Stomach (tissue), 9 donors: Measurements from ENCODE around the gene NSMCE1. TPM values are rescaled to one million over a fixed set of nuclear protein-coding genes. Genes with fewer than 3 reads are reported as not detected.

Experiments
- DNase-seq, 2 donors: peaks; one replicate each; pipeline versions ENCODE4 v3.0.0 to v3.0.0-alpha.2; 2013 to 2019
- H3K27ac ChIP-seq, 5 donors: fragments of 200-600 bp in 4 of 5; sonication (generic) in 4 of 5; one replicate each; pipeline ENCODE4 v1.5.1; 2013 to 2019; ENCODE audit warnings: mild to moderate bottlenecking in 1 of 5, moderate library complexity in 1 of 5
- H3K27me3 ChIP-seq, 3 donors: fragments of 200-600 bp; sonication (generic); one replicate each; pipeline ENCODE4 v1.5.1; 2017 to 2019; ENCODE audit warnings: mixed run types in 1 of 3
- H3K36me3 ChIP-seq, 4 donors: fragments of 200-600 bp; sonication (generic); 1 replicate in 3 of 4; 2 replicates in 1 of 4; pipeline ENCODE4 v1.5.1; 2016 to 2019
- H3K4me1 ChIP-seq, 4 donors: fragments of 200-600 bp; sonication (generic); one replicate each; pipeline ENCODE4 v1.5.1; 2016 to 2019
- H3K4me3 ChIP-seq, 4 donors: fragments of 200-600 bp; sonication (generic) in 3 of 4; one replicate each; pipeline ENCODE4 v1.5.1; 2016 to 2019; ENCODE audit warnings: mild to moderate bottlenecking in 1 of 4
- H3K9me3 ChIP-seq, 4 donors: fragments of 200-600 bp; sonication (generic); one replicate each; pipeline ENCODE4 v1.5.1; 2016 to 2019
- CTCF ChIP-seq, 7 experiments: fragments of 450-650 bp in 4 of 7; fragments of 200-600 bp in 3 of 7; sonication (generic) in 3 of 7; IDR thresholded peaks; one replicate each; pipeline ENCODE4 v1.5.1; 2016 to 2019; ENCODE audit warnings: antibody characterized with exemption in 7 of 7, control low read depth in 2 of 7, mild to moderate bottlenecking in 1 of 7
- EP300 ChIP-seq: sonication (generic); formaldehyde crosslinking; IDR thresholded peaks from one replicate; pipeline ENCODE4 v1.6.1; 2017; ENCODE audit warnings: antibody characterized with exemption
- POLR2A ChIP-seq, 4 donors: fragments of 450-650 bp; IDR thresholded peaks; one replicate each; pipeline ENCODE4 v1.6.1; 2016; ENCODE audit warnings: antibody characterized with exemption in 4 of 4, control low read depth in 2 of 4, mild to moderate bottlenecking in 1 of 4, moderate library complexity in 1 of 4
- POLR2AphosphoS5 ChIP-seq, 3 donors: sonication (generic); formaldehyde crosslinking; IDR thresholded peaks; one replicate each; pipeline ENCODE4 v1.6.1; 2016; ENCODE audit warnings: antibody characterized with exemption in 3 of 3
- whole genome bisulfite sequencing, 5 donors: extraction: QIAGEN DNeasy Blood & Tissue Kit in 3 of 5; methylation state at CpG; one replicate each; pipeline versions ENCODE4 v1.1.5 to v1.1.7; 2013 to 2018; 5-methylcytosine and 5-hydroxymethylcytosine counted together
- intact Hi-C: fragments of 100-400 bp; cut with DNase I; formaldehyde crosslinking; loops from one replicate; pipeline ENCODE4 v1.15.1; 2023; ENCODE audit warnings: low total_unique reads
- polyA plus RNA-seq, 3 donors: library from polyadenylated mRNA; stranded (reverse); fragments of 200-250 nt; gene quantifications; one replicate each; pipeline ENCODE4 v1.2.3, GENCODE V29; 2013
- total RNA-seq, 5 donors: library from RNA; depleted of rRNA; stranded (reverse); fragments of >200 nt; gene quantifications; one replicate each; pipeline versions ENCODE4 v1.1.0 to v1.2.3, GENCODE V29; 2014 to 2016
- donor health status: healthy with polysubstance abuse.
- donor health status: Bipolar disorder and iron deficiency.
- donor health status: healthy.

The NSMCE1 gene
- total and polyA plus RNA-seq, 8 donors, result 9.3 to 120 (median 46.2) TPM

GRCh38 chr16:27199235-27199586 is 69.4 kb downstream of the NSMCE1 start:
- H3K4me3 ChIP-seq, result no peak overlapping the region
- 71 to 90% (median 78%) methylated on average over 3 of the region's 3 CpGs for WGBS, 5 donors
- intact Hi-C loops, result no loop called here
- H3K4me1 ChIP-seq, result peaks cover 5 to 17% (median 10%) of the 10 kb centered on the region in 4 donors
- H3K36me3 ChIP-seq, result no peaks in the 10 kb centered on the region
- no peak overlapping the region for H3K27ac ChIP-seq
- DNase-seq, result no peak
- peaks cover 0 to 21% (median 0%) of the 10 kb centered on the region in 3 donors for H3K27me3 ChIP-seq
- TF ChIP-seq POLR2AphosphoS5 (IDR thresholded peaks at IDR 0.05), result no peak
- TF ChIP-seq CTCF (IDR thresholded peaks at IDR 0.05), result no peak
- no peak for TF ChIP-seq EP300
- H3K9me3 ChIP-seq, result no peaks in the 10 kb centered on the region

- WGBS, 5 donors, result 80 to 86% (median 84%) methylated on average over 12 of the region's 12 CpGs
- no peak for TF ChIP-seq POLR2AphosphoS5 (IDR thresholded peaks at IDR 0.05)
- no peak for TF ChIP-seq CTCF (IDR thresholded peaks at IDR 0.05)
- TF ChIP-seq EP300, result no peak
- TF ChIP-seq POLR2A (IDR thresholded peaks at IDR 0.05), result no peak
- no peak overlapping the region for H3K4me3 ChIP-seq
- no peaks in the 10 kb centered on the region for H3K36me3 ChIP-seq
- peaks cover 3 to 14% (median 7%) of the 10 kb centered on the region in 4 donors for H3K4me1 ChIP-seq
- H3K27ac ChIP-seq, result no peak overlapping the region
- H3K9me3 ChIP-seq, result no peaks in the 10 kb centered on the region
- intact Hi-C loops, result no loop called here
- no peak for DNase-seq
- peaks cover 0 to 21% (median 0%) of the 10 kb centered on the region in 3 donors for H3K27me3 ChIP-seq
Observed at GRCh38 chr16:27198451-27199234, 69.9 kb downstream of the NSMCE1 start.

GRCh38 chr16:27197004-27197403 is 71.6 kb downstream of the NSMCE1 start:
- Histone ChIP-seq H3K36me3 (no peaks in the 10 kb centered on the region), H3K27me3 (peaks cover 0 to 21% (median 0%) of the 10 kb centered on the region in 3 donors), H3K4me3 (no peak overlapping the region), H3K4me1 (peaks cover 0 to 7% (median 0%) of the 10 kb centered on the region in 4 donors), H3K27ac (no peak overlapping the region), H3K9me3 (no peaks in the 10 kb centered on the region)
- intact Hi-C loops, result no loop called here
- TF ChIP-seq POLR2A (IDR thresholded peaks at IDR 0.05) (no peak), EP300 (no peak), CTCF (IDR thresholded peaks at IDR 0.05) (no peak), POLR2AphosphoS5 (IDR thresholded peaks at IDR 0.05) (no peak)
- WGBS, 5 donors, result 68 to 79% (median 76%) methylated on average over 4 of the region's 4 CpGs
- DNase-seq, result no peak

- Histone ChIP-seq H3K27me3 (peaks cover 0 to 21% (median 0%) of the 10 kb centered on the region in 3 donors), H3K27ac (no peak overlapping the region), H3K36me3 (no peaks in the 10 kb centered on the region), H3K4me3 (no peak overlapping the region), H3K4me1 (peaks cover 0 to 7% (median 0%) of the 10 kb centered on the region in 4 donors), H3K9me3 (no peaks in the 10 kb centered on the region)
- intact Hi-C loops, result no loop called here
- DNase-seq, result no peak
- 66 to 81% (median 73%) methylated on average over 9 of the region's 9 CpGs for WGBS, 5 donors
- TF ChIP-seq CTCF (IDR thresholded peaks at IDR 0.05) (no peak), POLR2AphosphoS5 (IDR thresholded peaks at IDR 0.05) (no peak), POLR2A (IDR thresholded peaks at IDR 0.05) (no peak), EP300 (no peak)
Observed at GRCh38 chr16:27195941-27196595, 72.5 kb downstream of the NSMCE1 start.
